C1 segment of cervical spinal cord (tissue), 14 donors: ENCODE results near the gene SIRT2.
"Not testable (repeated sequence)": the region's sequence is repeated elsewhere in the genome, so short reads cannot be mapped to it uniquely, and the experiment has no call there.

Experiments
- DNase-seq, 14 donors: peaks; one replicate each; lab custom pipeline; 2025; lab: John Stamatoyannopoulos, UW

Gene SIRT2

DNA sequence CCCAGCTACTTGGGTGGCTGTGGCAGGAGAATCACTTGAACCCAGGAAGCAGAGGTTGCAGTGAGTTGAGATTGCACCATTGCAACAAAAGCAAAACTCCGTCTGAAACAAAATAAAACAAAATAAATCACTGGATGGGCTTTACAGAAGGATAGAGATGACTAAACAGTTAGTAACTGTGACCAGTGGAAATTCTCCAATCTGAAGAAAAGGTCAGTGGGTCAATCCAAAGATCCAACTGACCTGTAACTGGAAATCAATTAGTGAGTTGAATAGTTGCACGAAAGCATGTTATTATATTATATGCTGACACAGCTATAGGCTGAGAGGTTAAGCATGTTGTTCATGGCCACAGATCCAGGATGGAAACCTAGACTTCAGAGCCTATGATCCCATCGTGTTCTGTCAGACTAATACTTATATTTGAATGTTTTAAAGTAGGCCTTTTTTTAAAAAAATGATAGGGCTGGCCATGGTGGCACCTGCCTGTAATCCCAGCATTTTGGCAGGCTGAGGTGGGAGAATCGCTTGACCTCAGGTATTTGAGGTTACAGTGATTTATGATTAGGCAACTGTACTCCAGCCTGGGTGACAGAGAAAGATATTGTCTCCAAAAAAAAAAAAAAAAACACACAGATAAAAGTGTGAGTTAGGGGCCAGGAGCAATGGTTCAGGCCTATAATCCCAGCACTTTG lies 69.2 kb downstream of the SIRT2 start:
- no peak for DNase-seq

DNA sequence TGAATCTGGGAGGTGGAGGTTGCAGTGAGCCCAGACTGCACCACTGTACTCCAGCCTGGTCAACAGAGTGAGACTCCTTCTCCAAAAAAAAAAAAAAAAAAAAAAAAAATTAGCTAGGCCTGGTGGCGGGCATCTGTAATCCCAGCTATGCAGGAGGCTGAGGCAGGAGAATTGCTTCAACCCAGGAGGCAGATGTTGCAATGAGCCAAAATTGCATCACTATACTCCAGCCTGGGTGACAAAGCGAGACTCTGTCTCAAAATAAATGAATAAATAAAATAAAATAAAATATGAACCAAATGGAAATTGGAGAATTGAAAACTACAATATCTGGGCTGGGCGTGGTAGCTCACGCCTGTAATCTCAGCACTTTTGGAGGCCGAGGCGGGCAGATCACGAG lies 70.2 kb downstream of the SIRT2 start:
- DNase-seq = not testable (repeated sequence)
